Measurements from ENCODE around the gene RAB26. TPM values are rescaled to one million over a fixed set of nuclear protein-coding genes. Genes with fewer than 3 reads are reported as not detected.

RAB26 gene
- polyA plus RNA-seq, 3 donors from 2014 or later: 0.34 to 1.4 TPM; not detected in 1

DNA sequence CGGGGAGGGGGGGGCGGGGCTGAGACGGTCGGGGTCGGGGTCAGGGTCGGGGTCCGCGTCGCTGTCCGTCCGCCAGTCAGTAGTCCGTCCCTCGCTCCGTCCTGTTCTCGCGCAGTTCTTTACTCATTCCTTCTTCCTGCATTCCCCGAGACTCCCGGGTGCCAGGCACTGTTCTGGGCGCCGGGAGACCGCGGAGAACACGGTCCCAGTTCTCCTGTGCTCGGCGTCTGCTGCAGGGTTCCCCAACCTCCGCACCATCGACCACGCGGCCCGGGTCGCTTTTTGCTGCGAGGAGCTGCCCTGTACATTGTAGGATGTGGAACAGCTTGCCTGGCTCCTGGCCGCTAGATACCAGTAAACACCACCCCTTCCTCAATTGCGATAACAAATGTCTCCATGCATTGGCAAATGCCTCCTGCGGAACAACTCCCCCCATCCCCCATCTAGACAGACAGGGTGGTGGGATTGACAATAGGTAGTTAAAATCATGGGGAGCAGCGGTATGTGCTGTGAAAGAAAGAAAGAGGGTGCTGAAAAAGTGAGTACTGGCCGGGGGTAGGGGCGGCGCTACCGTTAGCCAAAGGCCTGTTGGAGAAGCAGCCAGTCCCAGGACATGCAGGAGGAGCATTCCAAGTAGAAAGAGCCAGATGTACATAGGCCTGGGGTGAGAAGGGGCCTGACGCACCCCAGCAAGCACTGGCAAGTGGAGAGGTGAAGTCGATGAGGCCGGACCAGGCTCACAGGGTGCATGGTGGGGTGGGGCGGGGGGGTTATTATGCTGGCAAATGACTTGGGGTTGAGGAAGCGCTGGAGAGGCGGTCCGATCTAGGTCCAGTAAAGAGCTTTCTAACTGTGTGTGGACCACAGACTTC, 7.8 kb downstream of the RAB26 start:
- H3K9me3 Mint-ChIP-seq: no peaks in the 10 kb centered on the region
- peak overlapping the region; percentile 87 to 97 (median 92) for H3K4me3 Mint-ChIP-seq
- peaks cover 46 to 49% of the 10 kb centered on the region in 2 donors for H3K4me1 Mint-ChIP-seq
- no peak for DNase-seq
- H3K27ac Mint-ChIP-seq: peak overlapping the region; percentile 66 to 93 (median 88)
- peaks cover 7 to 12% (median 9%) of the 10 kb centered on the region in 3 donors for H3K27me3 Mint-ChIP-seq (ENCODE audit: low read depth in 3 of 3)
- no peaks in the 10 kb centered on the region for H3K36me3 Mint-ChIP-seq

- Mint-ChIP-seq H3K9me3 (no peaks in the 10 kb centered on the region), H3K27me3 (ENCODE audit: low read depth in 3 of 3) (peaks cover 7 to 10% (median 9%) of the 10 kb centered on the region in 3 donors), H3K36me3 (no peaks in the 10 kb centered on the region), H3K27ac (peak overlapping the region in 4 of 6 donors; percentile 61 to 72 (median 66)), H3K4me1 (peaks cover 46 to 49% of the 10 kb centered on the region in 2 donors), H3K4me3 (peak overlapping the region; percentile 87 to 97 (median 92))
- no peak for DNase-seq
These were observed 8.4 kb downstream of the RAB26 start for GRCh38 chr16:2156849-2157224.

DNA sequence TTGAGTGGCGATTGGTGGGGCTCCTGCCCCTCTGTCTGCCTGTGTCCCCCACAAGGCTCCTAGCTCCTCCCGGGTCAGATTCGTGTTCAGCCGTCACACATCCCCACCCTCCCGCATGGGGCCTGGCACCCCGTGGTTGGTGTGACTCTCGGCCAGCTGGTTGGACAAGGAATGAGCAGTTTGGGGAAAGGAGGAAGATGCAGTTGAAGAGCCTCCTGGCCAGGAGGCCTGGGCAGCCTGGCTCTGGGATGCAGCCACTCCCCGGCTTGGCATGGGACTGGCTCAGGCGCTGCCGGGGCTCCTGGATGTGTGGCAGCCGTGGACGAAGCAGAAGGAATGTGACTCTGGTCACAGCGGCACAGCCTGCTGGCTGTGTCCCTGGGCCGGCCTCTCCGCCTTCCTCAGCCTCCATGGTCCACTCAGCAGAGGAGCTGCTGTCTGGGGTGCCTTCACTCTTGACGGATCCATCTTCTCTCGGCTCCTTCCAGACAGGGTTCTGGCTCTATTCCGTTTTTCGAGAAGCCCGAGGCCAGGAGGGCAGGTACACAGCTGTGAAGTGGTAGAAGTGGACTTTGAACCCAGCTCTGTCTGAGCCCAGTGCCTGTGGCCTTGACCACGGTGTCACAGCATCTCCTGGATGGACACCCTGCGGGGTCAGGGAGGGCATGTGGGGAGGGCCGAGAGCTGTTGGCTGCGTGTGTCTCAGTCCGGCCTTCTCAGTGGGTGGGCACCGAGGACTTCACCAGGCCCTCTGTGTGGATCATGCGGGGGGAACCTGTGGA, 9.2 kb downstream of the RAB26 start:
- Mint-ChIP-seq H3K27ac (no peak overlapping the region), H3K4me3 (peak overlapping the region in 4 of 5 donors; percentile 87 to 95 (median 90)), H3K36me3 (no peaks in the 10 kb centered on the region), H3K4me1 (peaks cover 46 to 49% of the 10 kb centered on the region in 2 donors), H3K9me3 (no peaks in the 10 kb centered on the region), H3K27me3 (ENCODE audit: low read depth in 3 of 3) (peaks cover 7 to 12% (median 9%) of the 10 kb centered on the region in 3 donors)
- DNase-seq: no peak

DNA sequence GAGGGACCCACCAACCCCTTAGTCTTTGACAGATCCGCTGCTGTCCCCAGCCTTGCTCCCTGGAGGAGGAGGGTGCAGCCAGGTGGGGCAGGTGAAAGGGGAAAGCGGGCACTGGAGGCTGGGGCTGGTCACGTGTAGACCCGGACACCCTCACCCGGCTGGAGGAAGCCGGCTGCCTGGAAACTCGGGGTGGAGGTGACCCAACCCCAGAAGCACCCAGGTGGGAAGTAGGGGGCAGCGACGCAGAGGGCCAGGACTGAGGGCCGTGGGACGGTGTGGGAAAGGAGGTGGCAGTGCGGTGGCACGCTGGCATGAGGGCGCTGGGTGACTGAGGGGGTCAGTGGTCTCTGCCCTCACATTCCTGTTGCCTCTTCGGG, 9.8 kb downstream of the RAB26 start:
- Mint-ChIP-seq H3K4me3 (peak overlapping the region in 1 of 5 donors; percentile 95), H3K27me3 (ENCODE audit: low read depth in 3 of 3) (peaks cover 7 to 12% (median 9%) of the 10 kb centered on the region in 3 donors), H3K36me3 (no peaks in the 10 kb centered on the region), H3K4me1 (peaks cover 43 to 46% of the 10 kb centered on the region in 2 donors), H3K27ac (no peak overlapping the region), H3K9me3 (no peaks in the 10 kb centered on the region)
- no peak for DNase-seq

DNA sequence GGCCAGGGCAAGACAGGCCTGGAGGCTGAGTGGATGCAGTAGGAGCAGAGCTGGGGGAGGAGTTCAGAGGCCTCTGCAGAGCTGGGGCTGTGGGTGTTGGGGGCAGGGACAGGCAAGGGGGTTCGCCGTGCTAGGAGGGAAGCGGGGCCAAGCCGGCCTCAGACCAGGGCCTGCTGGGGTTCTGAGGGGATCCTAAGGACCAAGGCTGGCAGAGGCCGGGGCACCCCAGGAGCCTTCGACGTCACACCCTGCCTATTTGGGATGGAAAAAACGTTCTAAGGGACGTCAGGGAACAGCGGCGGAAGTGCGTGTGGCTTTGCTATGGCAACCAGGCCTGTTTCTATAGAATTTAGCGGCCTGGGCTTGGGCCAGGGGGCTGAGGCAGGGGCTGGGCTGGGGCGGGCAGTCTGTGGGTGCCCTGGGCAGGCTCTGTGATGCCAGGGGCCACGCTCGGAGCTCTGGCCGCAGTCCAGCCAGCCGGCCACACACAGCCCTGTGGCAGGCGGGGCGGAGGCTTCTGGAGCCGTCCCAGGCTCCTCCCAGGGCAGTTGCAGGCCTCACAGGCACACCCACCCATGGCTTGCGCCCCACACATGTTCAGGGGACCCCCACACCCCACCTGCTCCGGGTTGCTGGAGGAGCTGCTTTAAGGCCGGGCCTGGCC, 10.9 kb downstream of the RAB26 start:
- Mint-ChIP-seq H3K36me3 (no peaks in the 10 kb centered on the region), H3K4me3 (no peak overlapping the region), H3K27ac (no peak overlapping the region), H3K9me3 (no peaks in the 10 kb centered on the region), H3K27me3 (ENCODE audit: low read depth in 3 of 3) (peaks cover 7 to 12% (median 9%) of the 10 kb centered on the region in 3 donors), H3K4me1 (peaks cover 32 to 36% of the 10 kb centered on the region in 2 donors)
- DNase-seq: no peak

DNA sequence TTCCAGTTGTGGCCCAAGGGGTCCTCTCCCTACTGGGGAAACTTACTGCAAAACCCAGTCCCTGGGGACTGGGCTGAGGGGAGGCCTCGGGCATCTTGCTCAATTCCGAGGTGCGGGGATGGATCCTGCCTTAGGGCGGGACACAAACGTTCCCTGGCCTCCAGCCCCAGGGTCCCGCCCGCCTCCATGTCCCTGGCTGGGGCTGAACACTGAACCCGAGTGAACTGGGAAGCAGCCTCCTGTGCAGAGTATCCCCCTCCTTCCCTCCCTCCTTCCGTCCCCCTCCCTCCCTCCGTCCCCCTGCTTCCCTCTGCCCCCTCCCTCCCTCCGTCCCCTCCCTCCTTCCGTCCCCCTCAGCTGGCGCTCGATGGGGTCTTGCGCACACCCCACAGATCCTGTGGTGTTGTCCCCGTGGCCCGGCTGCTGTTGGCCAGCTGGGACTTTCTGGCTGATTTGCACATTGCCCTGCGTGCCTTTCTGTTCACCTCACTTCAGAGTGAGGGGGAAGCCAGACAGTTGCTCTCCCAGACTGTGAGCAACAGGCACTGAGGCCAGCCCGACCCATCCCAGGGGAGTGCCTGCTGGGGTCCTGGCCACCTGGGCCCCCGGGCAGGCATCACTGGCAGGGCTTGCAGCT, 12.6 kb downstream of the RAB26 start:
- Mint-ChIP-seq H3K4me1 (peaks cover 19 to 22% of the 10 kb centered on the region in 2 donors), H3K27me3 (ENCODE audit: low read depth in 3 of 3) (peaks cover 0 to 4% (median 1%) of the 10 kb centered on the region in 3 donors), H3K4me3 (no peak overlapping the region), H3K27ac (no peak overlapping the region), H3K9me3 (no peaks in the 10 kb centered on the region), H3K36me3 (no peaks in the 10 kb centered on the region)
- no peak for DNase-seq

DNA sequence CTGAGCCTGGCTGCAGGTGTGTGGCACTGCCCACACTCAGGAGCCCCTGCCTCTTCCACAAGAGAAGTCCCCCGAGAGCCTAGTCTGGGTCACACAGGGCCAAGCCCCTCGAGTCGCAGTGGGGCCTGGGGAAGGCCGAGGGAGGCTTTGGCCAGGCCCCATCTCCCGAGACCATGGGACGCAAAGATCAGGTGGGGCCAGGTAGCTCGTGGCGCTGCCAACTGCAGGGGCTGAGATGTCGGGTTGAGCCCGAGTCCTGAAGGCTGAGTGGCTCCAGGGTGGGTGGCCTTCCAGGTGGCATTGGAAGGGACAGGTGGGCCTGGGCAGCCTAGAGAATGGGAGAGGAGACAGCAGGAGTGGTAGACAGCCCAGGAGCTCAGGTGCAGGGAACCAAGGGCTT, 13.5 kb downstream of the RAB26 start:
- Mint-ChIP-seq H3K4me1 (peaks cover 10 to 13% of the 10 kb centered on the region in 2 donors), H3K9me3 (no peaks in the 10 kb centered on the region), H3K4me3 (no peak overlapping the region), H3K36me3 (no peaks in the 10 kb centered on the region), H3K27me3 (ENCODE audit: low read depth in 3 of 3) (peaks cover 0 to 1% (median 1%) of the 10 kb centered on the region in 3 donors), H3K27ac (peak overlapping the region in 1 of 6 donors; percentile 64)
- DNase-seq: no peak

DNA sequence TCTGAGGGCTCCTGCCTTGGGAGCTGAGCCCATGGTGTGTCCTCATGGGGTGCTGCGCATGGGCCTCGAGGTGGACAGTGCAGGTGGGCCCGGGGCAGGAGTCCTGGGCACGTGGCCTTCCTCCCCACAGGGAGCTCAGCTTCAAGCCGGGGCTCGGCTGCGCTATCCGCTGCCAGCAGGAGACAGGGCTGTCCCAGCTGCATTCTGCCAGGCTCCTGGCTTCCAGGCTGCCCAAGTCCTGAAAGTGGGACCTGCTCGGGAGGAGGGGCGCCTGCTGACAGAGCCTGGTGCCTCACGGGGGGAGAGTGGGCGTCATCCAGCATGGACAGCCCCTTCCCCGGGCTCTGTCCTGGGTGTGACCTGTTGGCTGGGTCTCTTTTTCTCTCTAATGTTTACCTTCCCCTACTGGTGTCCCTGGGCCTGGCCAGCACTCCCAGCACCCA, 14.3 kb downstream of the RAB26 start:
- no peak overlapping the region for H3K4me3 Mint-ChIP-seq
- no peak for DNase-seq
- no peak overlapping the region for H3K27ac Mint-ChIP-seq
- no peaks in the 10 kb centered on the region for H3K36me3 Mint-ChIP-seq
- H3K9me3 Mint-ChIP-seq: no peaks in the 10 kb centered on the region
- H3K27me3 Mint-ChIP-seq (ENCODE audit: low read depth in 3 of 3): peaks cover 0 to 1% (median 1%) of the 10 kb centered on the region in 3 donors
- H3K4me1 Mint-ChIP-seq: peaks cover 4 to 6% of the 10 kb centered on the region in 2 donors

DNA sequence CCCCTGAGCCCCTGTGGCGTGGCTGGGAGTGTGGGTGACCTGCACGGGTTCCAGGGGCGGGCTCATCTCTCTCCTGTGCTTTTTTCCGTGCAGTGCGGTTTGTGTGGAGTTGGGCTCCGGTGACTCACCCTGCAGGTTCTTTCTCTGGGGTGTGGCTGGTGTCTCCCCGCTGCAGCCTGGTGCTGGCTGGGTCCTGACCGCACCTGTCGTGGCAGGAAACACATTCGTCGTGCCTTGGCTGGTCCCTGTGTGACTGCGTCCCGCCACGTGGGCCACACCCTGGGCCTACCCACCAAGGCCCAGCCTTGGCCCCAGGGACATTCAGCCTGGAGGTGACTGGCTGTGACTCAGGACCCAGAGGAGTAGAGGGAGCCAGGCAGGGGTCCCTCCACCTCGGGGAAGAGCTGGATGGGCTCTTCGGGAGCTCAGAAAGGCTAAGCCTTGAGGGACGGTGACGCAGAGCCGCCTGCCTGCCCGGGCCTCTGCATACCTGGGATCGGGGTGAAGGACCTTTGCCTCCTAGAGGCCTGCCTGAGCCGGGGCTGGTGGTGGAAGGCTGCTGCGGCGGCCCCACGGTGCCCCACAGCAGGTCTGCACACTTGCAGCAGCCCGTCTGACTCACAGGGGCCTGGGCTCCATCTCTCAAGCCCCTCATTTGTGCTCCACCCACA, 14.9 kb downstream of the RAB26 start:
- H3K27me3 Mint-ChIP-seq (ENCODE audit: low read depth in 3 of 3): peaks cover 0 to 1% (median 1%) of the 10 kb centered on the region in 3 donors
- no peaks in the 10 kb centered on the region for H3K36me3 Mint-ChIP-seq
- H3K9me3 Mint-ChIP-seq: no peaks in the 10 kb centered on the region
- DNase-seq: no peak
- peaks cover 4 to 6% of the 10 kb centered on the region in 2 donors for H3K4me1 Mint-ChIP-seq
- H3K27ac Mint-ChIP-seq: peak overlapping the region in 2 of 6 donors; percentile 17 to 29
- H3K4me3 Mint-ChIP-seq: no peak overlapping the region

GRCh38 chr16:2165861-2166260, 17.4 kb downstream of the RAB26 start:
- Mint-ChIP-seq H3K4me1 (no peaks in the 10 kb centered on the region), H3K9me3 (no peaks in the 10 kb centered on the region), H3K36me3 (no peaks in the 10 kb centered on the region), H3K4me3 (no peak overlapping the region), H3K27me3 (ENCODE audit: low read depth in 3 of 3) (peaks cover 0 to 1% (median 0%) of the 10 kb centered on the region in 3 donors), H3K27ac (peak overlapping the region in 2 of 6 donors; percentile 14 to 55)
- no peak for DNase-seq

- Mint-ChIP-seq H3K27me3 (ENCODE audit: low read depth in 3 of 3) (peaks cover 0 to 1% (median 0%) of the 10 kb centered on the region in 3 donors), H3K4me1 (no peaks in the 10 kb centered on the region), H3K36me3 (no peaks in the 10 kb centered on the region), H3K27ac (peak overlapping the region in 2 of 6 donors; percentile 17 to 55), H3K4me3 (no peak overlapping the region), H3K9me3 (no peaks in the 10 kb centered on the region)
- DNase-seq: no peak
These were observed 18.0 kb downstream of the RAB26 start for GRCh38 chr16:2166263-2167067.

DNA sequence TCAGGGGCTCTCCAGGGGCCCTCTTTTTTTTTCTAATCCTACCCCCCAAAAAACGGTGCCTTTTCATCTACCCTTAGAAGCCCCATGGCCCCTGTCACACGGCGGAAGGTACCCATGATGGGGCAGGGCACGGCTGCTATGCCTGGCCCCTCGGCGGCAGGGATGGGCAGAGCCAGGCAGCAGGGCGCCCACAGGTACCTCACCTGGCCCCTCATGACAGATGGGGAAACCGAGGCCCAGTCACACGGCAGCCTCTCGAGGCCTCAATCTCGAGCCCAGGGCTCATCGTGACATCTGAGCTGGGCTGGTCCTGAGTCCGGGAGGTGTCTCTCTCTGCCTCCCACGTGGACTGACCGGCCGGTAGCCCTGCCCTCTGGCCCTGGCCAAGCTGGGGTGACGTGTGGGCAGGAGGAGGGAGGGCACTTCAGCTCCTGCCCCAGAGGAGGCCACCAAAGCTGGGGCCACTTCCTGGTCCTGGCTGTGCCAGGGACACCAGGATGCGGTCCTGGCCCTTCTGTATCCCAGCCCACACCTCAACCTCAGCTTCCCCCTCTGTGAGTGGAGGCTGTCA, 18.7 kb downstream of the RAB26 start:
- Mint-ChIP-seq H3K36me3 (no peaks in the 10 kb centered on the region), H3K4me3 (no peak overlapping the region), H3K27ac (no peak overlapping the region), H3K9me3 (no peaks in the 10 kb centered on the region), H3K4me1 (no peaks in the 10 kb centered on the region), H3K27me3 (ENCODE audit: low read depth in 3 of 3) (no peaks in the 10 kb centered on the region)
- DNase-seq: no peak

Data from immature natural killer cell (primary cell).